ENCODE data around the gene AQP2.
"Not testable (repeated sequence)": the region's sequence is repeated elsewhere in the genome, so short reads cannot be mapped to it uniquely, and the experiment has no call there.

The AQP2 gene

GRCh38 chr12:49987625-49988303 lies 37.2 kb downstream of the AQP2 start:
- no peak for DNase-seq (ENCODE audit: low read depth)

GRCh38 chr12:49989400-49989799 lies 38.9 kb downstream of the AQP2 start:
- DNase-seq (ENCODE audit: low read depth), result not testable (repeated sequence)

GRCh38 chr12:49990273-49990672 lies 39.7 kb downstream of the AQP2 start:
- no peak for DNase-seq (ENCODE audit: low read depth)

GRCh38 chr12:49998453-49998852 lies 47.9 kb downstream of the AQP2 start:
- DNase-seq (ENCODE audit: low read depth), result no peak

- DNase-seq (ENCODE audit: low read depth), result no peak
Measured at GRCh38 chr12:50003595-50003994, 53.1 kb downstream of the AQP2 start.

- no peak for DNase-seq (ENCODE audit: low read depth)
Measured at GRCh38 chr12:50004696-50005095, 54.2 kb downstream of the AQP2 start.

GRCh38 chr12:50005175-50005574 lies 54.6 kb downstream of the AQP2 start:
- no peak for DNase-seq (ENCODE audit: low read depth)

GRCh38 chr12:50006280-50006679 lies 55.7 kb downstream of the AQP2 start:
- DNase-seq (ENCODE audit: low read depth), result no peak

GRCh38 chr12:50006754-50007442 lies 56.4 kb downstream of the AQP2 start:
- DNase-seq (ENCODE audit: low read depth), result no peak
